Stimulated activated CD8-positive, alpha-beta memory T cell treated with anti-CD3 and anti-CD28 coated beads, Interleukin-2, amount 100 ng/mL, for 48 hours (primary cell): Measurements from ENCODE around the gene SIGLEC11.
"Not testable (repeated sequence)": the region's sequence is repeated elsewhere in the genome, so short reads cannot be mapped to it uniquely, and the experiment has no call there.

Experiments used
- DNase-seq, 2 donors: peaks; one replicate each; pipeline ENCODE4 v3.0.0-alpha.2; 2020; ENCODE audit warnings: low read depth in 2 of 2

The SIGLEC11 gene

GRCh38 chr19:49926515-49926914 lies 34.5 kb downstream of the SIGLEC11 start:
- no peak for DNase-seq

- no peak for DNase-seq
Measured at GRCh38 chr19:49925486-49925885, 35.5 kb downstream of the SIGLEC11 start.

DNA sequence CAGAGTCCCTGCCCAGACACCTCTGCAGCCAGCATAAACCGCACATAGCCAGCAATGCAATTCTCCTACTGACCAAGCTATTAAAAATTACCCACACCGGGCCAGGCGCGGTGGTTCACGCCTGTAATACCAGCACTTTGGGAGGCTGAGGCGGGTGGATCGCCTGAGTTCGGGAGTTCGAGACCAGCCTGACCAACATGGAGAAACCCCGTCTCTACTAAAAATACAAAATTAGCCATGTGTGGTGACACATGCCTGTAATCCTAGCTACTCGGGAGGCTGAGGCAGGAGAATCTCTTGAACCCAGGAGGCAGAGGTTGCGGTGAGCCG lies 36.1 kb downstream of the SIGLEC11 start:
- not testable (repeated sequence) for DNase-seq

DNA sequence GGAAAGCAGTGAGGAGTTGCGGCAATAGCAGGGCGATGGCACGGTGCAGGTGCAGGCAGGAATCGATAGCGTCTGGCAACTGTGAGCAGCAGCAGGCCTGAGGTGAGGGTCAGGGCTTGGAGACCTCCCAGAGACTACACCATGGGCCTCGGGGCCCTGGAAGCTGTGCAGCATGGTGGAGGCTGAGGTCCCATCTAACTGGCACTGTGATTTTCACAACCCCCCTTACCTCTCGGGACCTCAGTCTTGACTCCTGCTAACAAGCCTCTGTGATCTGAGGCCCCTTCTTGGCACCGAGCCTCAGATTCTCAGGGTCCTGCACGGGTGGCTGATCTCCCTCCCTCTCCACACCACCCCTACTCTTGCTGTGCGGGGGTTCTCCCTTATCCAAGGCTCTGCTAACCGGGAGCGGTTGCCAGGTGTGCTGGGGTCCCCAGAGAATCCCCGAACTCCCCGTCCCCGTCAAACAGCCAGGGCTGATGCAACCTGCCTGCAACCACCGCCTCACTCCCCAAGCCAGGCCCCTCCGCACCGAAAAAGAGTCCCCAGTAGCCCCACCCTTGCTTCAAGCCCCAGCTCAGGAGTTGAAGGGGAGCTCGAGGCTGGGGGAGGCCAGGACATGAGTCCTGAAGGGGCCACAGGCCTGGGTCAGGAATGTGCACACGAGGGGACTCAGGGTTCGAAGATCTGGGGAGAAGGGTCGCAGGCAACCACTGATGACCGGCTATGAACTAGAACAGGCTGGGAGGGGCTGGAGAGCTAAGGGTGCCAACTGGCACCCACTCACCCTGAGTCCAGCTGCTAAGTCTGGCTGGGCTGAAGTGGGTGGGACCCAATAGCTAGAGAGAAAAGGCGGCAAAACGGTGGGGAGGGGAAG lies 36.7 kb downstream of the SIGLEC11 start:
- no peak for DNase-seq

DNA sequence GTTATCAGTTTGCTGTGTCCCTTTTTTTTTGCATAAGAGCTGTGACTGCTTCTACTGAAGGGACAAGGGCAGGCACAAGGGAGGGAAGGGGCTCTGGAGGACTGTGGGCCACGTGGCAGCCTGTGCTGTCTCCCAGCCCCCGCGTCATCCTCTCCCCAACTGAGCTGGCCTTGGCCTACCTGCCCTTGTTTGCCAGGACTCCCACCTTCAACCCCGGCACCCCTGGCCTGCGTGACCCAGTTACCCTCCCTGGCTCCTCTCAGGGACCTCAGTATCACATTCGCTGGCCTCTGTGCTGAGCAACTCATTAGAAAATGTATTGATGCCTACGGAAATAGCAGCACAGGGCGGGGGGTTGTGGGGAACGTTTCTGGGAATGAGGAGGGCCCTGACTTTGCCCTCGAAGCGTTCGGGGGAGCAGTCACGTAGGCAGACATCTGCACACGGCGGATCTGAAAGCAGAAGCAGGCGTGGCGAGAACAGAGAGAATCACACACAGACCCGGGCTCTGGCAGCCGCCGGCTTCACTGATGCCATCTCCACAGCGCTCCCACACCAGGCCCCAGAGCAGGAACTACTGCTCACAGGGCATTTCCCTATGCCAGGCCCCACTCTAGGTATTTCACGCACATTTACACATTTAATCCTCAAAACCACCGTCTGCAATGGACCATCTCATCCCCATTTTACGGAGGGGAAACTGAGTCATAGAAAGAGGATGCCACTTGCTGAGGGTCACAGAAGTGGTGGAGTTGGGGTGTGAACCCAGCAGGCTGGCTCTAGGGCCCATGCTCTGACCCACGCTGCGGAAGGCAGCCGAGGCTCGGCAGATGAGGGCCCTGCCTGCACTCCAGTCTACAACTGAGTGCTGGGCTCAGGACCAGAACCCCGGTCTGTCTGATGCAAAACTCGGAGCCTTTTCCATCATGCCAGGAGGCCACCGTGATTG lies 37.6 kb downstream of the SIGLEC11 start:
- DNase-seq: no peak

GRCh38 chr19:49921871-49922795 lies 38.8 kb downstream of the SIGLEC11 start:
- DNase-seq: no peak

- DNase-seq: no peak
Measured at GRCh38 chr19:49920624-49921363, 40.2 kb downstream of the SIGLEC11 start.

DNA sequence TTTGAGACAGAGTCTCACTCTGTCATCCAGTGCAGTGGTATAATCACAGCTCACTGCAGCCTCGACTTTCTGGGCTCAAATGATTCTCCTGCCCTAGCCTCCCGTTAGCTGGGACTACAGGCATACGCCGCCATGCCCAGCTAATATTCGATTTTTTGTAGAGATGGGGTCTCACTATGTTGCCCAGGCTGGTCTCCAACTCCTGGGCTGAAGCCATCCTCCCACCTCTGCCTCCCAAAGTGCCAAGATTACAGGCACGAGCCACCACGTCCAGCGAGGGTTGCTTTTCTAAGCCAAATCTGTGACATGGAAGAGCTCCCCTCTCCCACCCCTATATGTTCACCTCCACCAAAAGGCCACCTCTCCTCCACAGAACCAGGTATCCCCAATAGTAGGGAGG lies 42.9 kb downstream of the SIGLEC11 start:
- no peak for DNase-seq

GRCh38 chr19:49916839-49917733 lies 43.9 kb downstream of the SIGLEC11 start:
- DNase-seq: no peak

- DNase-seq: no peak
Measured at GRCh38 chr19:49915271-49915670, 45.7 kb downstream of the SIGLEC11 start.

DNA sequence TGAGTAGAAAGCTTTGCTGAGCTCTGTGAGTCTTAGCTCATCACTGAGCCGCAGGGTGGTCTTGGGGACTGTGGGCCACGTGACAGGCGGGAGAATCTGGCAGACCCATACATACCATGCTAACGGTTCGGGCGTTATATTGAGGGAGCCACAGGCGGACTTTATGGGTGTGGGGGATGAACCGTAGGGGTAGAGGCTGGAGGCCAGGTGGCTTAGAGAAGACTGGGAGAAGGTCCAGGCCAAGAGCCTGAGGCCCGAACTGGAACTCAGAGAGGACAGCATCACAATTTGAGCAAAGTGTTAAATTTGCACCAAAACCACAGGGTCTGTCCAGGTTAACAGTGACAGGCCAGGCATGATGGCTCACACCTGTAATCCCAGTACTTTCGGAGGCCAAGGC lies 47.3 kb downstream of the SIGLEC11 start:
- no peak for DNase-seq

DNA sequence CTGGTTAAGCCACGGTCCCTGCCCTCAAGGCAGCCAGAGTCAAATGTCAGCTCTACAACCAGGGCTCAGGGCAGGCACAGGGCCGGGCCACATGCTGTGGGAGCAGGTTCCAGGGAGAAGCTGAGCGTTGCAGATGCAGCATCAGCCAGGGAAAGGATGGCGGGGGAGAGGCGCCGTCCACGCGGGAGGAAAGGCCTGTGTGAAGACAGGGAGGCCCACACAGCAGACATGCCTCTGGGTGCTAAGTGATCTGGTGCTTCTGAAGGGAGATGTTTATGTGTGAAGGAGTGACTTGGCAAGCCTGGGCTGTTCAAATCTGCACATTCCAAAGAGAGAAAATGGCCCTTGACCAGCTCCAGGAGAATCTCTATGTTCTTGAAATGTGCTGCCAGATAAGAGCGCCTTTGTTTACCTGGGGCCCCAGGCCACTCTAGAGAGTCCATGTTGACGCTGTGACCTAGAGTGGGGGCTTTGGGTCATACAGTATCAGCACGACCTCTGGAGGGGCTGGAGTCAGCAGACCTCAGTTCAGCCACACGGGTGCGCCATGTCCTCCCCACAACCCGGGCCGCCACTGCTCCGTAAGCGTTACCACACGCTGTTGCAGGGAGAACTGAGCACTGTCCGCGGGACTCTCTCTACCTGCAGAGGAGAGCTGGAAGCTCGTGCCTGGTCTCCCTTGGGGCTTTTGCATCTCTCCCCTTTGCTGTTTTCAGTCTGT lies 47.8 kb downstream of the SIGLEC11 start:
- DNase-seq: no peak

DNA sequence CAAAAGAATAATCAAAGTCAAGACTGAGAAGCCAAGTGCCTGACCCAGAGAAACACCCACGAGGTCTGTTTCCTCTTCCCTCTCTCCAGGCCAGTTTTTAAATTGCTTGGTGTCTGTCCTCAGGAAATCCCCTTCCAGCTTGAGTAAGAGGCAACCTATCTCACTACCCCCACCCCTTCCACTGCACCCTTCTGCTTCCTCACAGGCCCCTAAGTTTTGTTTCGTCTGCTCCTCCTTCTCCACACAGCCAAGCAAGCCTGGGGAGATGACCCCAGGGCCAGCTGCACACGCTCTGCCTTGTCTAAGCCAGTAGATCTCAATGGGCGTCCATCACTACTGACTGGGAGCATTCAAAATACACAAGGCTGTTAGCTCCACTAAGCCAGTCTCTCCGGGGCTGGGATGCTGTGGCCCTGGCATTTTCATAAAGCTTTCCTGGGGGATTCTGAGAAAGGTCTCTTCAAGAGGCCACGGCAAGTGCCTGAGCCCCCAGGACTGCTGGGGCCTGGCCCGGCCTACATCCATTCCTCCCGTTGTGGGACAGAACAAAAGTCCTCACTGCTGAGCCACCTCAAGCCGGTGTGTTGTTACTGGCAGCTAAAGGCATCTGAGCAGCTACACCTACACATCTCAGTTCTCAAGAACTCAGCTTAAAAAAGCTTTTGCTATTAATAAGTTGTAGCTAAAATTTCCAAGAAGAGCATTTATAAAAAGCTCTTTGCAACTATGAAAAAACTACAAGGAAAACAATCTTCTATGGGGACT lies 49.4 kb downstream of the SIGLEC11 start:
- DNase-seq: no peak

DNA sequence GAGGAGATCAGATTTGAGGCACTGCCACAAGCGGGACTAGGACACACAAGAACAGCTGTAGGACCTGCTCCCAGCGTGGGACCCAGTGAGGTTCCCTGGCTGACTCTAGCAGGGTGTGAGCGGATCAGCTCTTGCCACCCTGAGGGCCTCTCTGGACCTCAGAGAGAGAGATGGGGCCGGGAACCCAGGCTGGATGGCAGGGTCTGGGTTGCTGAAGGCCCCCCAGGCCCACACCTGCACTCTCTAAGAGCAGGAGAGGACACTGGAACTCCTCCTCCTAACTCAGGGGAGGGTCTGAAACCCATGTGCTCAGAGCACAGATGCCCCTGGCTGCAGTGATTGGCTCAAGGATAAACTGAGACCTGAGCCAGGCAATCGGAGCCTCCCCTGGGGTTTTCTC lies 50.8 kb downstream of the SIGLEC11 start:
- no peak for DNase-seq

DNA sequence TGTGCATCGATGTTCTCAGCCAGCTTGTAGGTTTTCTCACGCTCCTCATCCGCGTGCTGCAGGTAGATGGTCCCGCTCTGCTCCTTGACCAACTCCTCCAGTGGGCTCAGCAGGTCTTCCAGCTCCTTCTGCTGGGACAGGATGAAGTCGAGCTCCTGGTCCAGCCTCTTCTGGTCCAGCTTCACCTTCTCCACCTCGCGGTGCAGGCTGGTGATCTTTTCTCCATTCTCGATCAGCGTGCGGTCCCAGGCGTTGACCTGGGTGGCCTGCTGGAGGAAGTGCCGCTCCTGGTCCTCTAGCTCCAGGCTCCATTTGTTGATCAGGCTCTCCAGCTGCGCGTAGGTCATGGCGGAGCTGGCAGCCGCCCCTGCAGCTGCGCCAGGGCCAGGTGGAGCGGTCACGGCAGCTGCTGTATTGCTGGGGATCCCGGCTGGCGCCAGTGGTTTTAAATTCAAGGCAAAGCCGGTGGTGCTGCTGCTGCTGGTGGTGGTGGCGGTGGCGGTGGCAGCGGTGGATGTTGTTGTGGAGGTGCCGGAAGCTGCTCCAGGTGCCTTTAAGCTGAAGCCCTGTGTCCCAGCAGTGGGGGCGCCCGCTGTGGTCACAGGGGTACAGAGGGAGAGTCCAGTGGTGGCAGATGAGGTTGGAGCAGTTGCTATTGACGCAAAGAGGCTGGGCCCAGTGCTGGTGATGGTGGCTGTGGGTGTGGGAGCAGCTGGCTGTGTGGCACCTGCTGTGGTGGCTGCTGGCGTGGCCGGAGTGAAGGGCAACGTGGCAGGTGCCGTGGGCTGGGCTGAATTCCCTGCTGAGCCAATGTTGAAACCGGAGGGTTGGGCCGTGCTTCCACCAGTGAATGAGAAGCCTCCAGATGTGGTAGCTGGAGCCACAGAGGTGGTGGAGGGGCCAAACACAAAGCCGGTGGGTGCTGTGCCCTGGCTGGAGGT lies 52.2 kb downstream of the SIGLEC11 start:
- DNase-seq: no peak

DNA sequence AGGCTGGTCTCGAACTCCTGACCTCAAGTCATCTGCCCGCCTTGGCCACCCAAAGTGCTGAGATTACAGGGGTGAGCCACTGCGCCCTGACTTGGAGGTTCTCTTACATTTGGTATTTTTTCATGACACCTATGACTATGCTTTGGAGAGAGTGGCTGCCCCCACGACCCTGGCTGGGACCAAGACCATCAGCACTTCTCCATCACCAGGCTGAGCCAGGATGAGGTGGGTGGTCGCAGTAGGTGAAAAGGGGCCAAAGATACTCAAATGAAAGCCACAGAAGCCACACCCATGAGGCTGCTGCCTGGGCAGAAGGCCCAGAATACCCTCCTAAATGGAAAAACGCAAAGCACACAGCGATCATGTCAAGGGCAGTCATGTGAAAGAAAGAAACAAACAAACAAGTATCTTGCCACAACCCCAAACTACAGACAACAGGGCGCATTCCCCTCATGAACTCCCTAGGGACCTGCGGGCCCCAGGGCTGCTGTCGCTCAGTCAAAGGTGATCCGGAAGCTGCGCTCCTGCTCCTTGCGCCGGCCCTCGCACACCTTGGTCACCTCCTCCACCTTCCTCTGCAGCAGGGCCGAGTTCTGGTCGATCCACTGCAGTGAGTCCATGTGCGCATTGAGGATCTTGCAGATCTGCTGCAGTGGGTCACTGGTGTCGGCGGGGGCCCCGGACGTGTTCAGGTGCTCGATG lies 53.1 kb downstream of the SIGLEC11 start:
- no peak for DNase-seq
